ENCODE data around the gene DOCK6.

The DOCK6 gene

GRCh38 chr19:11221082-11221598 is 41.2 kb downstream of the DOCK6 start:
- DNase-seq: no peak

DNA sequence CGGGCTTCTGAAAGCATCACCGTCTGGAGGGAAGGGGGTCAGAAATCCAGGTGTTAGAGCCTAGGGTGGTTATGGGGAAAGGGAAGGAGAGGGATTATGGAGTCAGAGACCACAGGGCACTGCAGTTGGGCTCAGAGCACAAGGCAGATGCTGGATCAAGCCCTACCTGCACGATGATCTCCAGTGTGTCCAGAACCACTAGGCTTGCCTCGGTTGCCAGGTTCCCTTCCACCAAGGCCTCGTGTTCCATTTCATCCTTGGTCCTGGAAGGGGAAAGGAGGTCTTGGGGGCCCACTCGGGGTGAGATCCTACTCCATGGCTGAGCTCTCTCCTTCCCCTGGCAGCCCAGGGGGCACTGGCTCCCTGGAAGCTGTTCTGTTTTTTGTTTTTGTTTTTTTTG is 47.9 kb downstream of the DOCK6 start:
- DNase-seq: no peak

DNA sequence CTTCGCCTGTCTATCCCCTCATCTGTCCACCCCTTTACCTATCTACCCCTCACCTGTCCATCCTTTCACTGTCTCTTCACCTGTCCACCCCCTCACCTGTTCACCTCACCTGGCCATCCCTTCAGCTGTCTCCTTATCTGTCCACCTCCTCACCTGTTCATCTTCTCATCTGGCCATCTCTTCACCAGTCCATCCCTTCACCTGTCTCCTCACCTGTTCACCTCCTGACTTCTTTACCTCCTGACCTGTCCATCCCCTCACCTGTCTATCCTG is 51.7 kb downstream of the DOCK6 start:
- DNase-seq: no peak

GRCh38 chr19:11209839-11210655 is 52.3 kb downstream of the DOCK6 start:
- DNase-seq: peak in 1 of 4 experiments; percentile 16

- DNase-seq: peak in 2 of 4 experiments; percentile 17 to 29
Observed at GRCh38 chr19:11208561-11209471, 53.5 kb downstream of the DOCK6 start.

GRCh38 chr19:11205939-11206570 is 56.3 kb downstream of the DOCK6 start:
- DNase-seq: no peak

DNA sequence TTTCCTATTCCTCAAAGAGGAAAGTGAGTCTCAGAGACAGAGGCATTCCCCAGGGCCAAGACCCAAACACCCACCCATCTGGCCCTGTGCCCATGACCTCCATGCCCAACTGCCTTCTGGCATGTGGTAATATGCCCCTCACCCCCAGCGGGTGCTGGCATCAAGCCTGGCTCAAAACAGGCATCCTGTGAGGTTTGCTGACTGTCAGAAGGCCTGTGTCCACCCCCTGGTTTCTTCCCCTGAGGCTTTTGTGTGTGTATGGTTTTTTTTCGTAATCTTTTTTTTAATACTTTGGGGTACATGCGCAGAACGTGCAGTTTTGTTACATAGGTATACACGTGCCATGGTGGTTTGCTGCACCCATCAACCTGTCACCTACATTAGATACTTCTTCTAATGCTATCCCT is 57.4 kb downstream of the DOCK6 start:
- no peak for DNase-seq

GRCh38 chr19:11204076-11204602 is 58.2 kb downstream of the DOCK6 start:
- DNase-seq: no peak

DNA sequence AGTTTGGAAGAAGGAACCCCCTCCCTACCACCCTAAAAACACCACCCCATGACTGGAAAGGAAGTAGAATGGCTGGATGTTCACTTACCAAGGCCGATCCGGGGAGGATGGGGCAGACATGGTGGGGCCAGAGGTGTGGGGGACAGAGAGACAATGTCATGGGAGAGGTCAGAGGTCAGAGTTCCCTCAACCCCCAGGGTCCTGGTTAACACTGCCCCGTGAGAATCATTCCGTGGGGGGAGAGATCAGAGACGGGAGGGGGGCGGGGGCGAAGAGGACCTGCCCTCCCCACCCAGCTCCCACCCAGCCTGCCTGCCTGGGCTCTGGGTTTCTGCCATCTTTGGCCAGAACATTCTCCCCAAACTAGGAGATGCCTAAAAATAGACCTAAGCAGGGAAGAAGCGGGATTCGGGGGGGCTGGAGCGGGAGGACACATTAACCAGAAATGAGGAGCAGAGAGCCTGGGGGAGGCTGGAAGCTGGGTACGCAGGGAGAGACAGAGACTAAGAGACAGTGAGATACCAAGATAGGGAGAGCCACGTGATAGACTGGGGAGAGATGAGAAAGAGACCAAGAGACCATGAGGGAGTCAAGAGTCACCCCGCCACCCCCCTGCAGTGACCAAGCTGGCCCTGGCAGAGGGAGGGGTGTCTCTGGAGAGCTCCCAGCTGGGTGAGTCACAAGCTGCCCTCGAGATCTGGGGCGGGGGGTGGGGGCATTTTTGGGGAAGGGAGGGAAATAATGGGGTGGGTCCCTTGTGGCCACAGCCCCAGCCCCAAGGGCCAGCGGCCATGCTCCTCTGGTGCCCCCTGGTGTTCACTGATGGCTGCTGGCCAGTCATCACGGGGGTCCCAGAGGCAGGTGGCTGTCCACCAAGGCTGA is 58.9 kb downstream of the DOCK6 start:
- peak; percentile 54 to 69 (median 56) for DNase-seq

DNA sequence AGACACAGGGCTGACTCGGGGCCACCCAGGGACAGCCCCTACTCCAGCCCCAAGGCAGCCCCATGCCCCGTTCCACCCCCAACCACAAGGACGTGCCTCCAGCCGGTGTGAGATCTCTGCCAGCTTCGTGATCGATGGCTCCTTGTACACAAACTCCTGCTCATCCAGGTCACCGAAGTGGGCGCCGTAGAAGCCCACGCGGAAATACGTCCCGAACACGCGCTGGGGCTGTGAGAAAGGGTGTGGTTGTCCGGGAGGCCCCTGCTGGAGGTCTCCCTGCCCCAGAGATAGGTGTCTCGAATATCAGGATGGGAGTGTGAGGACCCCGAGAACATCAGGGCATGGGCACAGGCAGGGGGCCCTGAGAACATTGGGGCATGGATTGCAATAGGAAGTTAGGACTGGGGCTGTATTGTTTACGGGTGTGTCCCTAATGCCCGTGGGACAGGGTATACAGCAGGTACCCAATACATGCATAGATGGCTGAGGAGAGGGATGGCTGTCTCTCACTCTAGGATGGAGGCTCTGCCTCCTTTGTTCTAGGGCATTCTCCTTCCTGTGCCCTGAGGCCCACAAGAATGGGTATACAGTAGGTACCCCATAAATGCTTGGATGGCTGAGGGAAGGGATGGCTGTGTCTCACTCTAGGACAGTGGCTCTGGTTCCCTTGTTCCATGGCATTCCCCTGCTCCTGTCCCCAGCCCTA is 59.7 kb downstream of the DOCK6 start:
- no peak for DNase-seq

DNA sequence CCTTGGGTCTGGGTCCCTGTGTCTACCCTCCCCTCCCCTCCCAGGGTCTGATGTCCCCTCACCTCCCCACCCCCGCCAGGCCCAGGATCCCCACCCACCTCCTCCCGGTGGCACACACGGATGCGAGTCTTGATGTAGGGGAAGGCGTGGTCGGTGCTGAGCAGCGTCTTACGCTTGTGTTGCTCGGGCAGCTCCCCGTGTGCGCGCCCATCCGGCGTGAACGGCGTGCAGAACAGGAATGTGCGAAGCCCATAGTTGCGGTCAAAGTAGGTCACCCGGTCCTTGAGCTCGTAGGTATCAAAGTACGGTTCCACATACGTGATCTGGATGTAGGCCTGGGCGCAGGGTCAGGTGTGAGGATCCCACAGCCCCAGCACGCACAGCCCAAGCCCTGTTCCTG is 60.5 kb downstream of the DOCK6 start:
- DNase-seq: no peak

GRCh38 chr19:11200931-11201330 is 61.4 kb downstream of the DOCK6 start:
- DNase-seq: no peak

- DNase-seq: no peak
Observed at GRCh38 chr19:11200015-11200574, 62.2 kb downstream of the DOCK6 start.

DNA sequence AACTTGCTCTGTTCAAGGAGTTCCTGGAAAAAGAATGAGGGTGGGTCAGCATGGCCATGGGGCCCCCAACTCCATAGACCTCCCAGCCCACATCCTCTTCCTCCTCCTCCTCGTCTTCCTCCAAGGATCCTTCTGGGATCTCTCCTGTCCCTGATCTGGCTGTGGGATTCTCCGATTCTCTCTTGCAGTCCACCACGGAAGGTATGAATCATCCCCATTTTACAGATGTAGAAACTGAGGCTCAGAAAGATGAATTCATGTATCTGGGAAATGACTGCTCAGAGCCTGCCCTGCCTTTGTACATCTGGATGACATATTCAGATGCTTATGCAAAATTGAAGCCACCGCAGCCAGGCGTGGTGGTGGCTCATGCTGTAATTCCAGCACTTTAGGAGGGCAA is 62.8 kb downstream of the DOCK6 start:
- no peak for DNase-seq

DNA sequence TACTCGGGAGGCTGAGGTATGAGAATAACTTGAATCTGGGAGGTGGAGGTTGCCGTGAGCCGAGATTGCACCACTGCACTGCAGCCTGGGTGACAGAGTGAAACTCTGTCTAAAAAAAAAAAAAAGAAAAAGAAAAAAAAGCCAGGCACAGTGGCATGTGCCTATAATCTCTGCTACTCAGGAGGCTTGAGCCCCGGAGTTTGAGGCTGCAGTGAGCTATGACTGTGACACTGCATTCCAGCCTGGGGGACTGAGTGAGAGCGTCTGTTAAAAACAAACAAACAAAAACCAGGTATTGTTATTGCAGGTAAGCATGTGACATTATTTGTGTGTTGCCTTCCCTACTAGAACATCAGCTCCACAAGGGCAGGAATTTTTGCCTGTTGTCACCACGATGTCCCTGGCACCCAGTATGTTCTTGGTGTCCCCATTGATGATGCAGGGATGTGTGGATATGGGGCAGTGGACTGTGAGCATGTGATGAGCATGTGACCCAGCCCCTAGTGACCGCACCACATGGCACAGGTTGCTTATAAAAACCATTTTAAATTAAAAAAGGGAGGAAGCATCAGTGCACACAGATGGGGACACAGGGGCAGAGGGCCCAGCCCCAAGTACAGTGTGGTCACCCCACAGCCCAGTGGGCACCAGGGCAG is 63.4 kb downstream of the DOCK6 start:
- DNase-seq: no peak

- no peak for DNase-seq
Observed at GRCh38 chr19:11198175-11198534, 64.2 kb downstream of the DOCK6 start.

DNA sequence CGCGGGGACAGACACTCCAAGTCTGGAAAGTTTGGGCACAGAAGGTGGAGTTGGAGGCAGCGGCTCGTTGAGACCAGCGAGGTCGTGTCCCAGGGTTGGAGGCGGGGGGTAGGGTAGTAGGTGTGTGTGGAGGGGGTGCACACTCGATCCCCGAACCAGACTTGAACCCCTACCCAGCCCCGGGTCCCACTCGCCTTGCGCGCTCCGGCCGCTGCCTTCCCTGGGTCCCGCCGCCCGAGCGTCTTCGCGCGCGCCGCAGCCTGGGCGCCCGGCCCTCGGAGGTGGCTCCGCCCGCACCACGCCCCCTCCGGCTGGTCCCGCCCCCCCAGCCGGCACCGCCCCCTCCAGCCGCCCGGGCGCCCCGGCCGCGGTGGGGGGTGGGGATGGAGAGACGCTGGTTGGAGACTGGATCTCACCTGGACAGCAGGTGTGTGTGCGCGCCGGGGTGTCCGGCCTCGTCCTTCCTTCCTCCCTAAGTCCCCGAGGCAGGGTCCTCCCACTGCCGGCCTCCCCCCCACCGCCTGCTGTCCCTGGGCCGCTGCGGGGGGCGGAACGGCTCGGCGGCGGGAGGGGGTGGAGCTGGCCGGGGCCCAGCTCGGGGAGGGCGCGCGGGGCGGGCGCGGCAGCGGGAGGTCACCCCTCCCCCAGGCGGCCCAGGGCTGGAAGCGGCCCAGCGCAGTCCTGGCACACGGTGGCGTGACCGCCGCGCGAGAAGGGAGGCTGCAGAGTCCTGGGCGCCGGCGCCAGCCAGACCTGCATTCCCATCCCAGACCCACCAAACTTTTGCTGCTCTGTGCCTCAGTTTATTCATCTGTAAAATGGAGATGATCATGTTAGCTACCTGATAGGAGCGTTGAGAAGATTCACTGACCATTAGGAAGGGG is 64.8 kb downstream of the DOCK6 start, which contains the start of gene KANK2:
KANK2 (minus strand) TSS at position 255 of the 884 bp plus-strand sequence. CDS start 3,034 bp downstream, outside the sequence.
- peak; percentile 81 to 93 (median 89) for DNase-seq

DNA sequence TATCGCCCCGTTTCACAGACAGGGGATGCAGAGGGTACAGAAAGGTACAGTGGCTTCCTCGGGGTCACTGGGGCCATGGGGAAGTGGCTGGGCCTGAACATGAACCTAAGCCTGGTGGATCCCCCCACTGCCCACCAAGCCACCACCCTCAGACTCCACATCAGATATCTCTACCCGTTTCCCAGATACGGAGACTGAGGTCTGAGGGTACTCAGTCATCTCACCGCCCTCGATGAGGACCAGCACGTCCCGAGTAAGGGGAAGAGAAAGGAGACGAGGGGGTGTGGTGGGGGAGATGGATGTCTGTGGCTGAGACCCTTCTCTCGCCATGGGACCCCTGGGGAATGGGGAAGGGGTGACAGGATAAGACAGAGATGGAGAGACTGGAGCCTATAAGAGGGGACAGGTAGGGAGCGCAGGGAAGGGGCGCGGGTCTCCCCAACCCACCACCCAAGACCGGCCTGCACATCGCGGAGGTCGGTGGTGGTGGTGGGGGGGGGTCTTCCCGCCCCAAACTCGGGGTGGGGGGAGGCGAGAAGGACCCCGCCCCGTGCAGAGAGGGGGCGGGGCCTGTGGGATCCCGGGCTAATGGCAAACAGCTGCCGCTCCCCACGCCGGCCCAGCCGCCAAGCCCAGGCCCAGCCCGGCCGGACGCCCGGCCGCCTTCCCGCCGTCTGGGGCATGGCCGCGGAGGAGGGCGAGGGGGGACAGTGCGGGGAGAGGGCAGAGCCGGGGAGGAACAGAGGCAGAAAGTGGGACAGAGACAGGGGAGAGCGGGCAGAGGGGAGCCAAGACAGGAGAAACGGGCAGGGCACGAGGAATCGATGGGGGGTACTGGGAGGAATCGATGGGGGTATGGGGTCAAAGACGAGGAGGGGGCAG is 65.7 kb downstream of the DOCK6 start:
- peak in 2 of 4 experiments; percentile 16 to 53 for DNase-seq
